Activated CD4-positive, alpha-beta T cell treated with anti-CD3 and anti-CD28 coated beads, Interleukin-2, Interleukin-6, amounts not matched to agents 100 ng/mL and 50 ng/mL, durations not matched to agents 16 hours and 8 hours (primary cell): ENCODE measurements around the gene HDDC3.
"Not testable (repeated sequence)": the region's sequence is repeated elsewhere in the genome, so short reads cannot be mapped to it uniquely, and the experiment has no call there.

Source experiments
- DNase-seq: peaks from one replicate; pipeline ENCODE4 v3.0.0-alpha.2; 2020

Gene HDDC3

DNA sequence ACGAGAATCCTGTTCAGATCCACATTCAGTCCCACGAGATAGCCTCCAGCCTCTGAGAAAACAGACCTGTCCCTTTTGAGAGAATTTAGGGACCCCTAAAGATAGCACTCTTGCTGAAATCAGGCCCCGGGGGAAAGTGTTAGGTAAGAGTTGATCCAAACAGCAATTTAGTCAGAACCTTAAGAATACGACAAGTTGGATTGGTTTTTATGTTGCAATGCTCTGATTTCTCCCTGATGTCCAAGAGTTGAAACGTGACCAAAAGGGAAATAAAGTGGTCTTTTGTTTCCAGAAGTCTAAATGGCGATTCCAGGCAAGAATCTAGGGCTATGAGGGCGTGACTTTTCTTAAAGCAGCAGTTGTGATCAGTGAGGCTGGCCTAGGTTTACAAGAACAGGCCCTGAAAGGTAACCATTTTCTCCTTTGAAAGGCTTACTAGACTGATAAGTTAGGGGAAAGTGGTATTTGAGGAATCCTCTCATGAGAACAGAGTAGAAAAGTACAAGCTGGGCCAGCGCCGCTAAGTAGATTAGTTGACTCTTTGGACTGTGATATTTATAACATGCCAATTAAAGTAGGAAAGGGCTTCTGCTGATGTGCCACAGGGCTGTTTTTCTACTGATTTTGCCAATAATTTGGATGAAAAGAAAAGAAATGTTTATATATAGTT, 24.4 kb downstream of the HDDC3 start:
- DNase-seq = no peak

- DNase-seq = no peak
Observed at GRCh38 chr15:90907051-90907660, 25.2 kb downstream of the HDDC3 start.

GRCh38 chr15:90906181-90906849, 26.0 kb downstream of the HDDC3 start:
- DNase-seq = no peak

GRCh38 chr15:90905306-90906180, 26.8 kb downstream of the HDDC3 start:
- no peak for DNase-seq

GRCh38 chr15:90904746-90905145, 27.6 kb downstream of the HDDC3 start:
- no peak for DNase-seq

DNA sequence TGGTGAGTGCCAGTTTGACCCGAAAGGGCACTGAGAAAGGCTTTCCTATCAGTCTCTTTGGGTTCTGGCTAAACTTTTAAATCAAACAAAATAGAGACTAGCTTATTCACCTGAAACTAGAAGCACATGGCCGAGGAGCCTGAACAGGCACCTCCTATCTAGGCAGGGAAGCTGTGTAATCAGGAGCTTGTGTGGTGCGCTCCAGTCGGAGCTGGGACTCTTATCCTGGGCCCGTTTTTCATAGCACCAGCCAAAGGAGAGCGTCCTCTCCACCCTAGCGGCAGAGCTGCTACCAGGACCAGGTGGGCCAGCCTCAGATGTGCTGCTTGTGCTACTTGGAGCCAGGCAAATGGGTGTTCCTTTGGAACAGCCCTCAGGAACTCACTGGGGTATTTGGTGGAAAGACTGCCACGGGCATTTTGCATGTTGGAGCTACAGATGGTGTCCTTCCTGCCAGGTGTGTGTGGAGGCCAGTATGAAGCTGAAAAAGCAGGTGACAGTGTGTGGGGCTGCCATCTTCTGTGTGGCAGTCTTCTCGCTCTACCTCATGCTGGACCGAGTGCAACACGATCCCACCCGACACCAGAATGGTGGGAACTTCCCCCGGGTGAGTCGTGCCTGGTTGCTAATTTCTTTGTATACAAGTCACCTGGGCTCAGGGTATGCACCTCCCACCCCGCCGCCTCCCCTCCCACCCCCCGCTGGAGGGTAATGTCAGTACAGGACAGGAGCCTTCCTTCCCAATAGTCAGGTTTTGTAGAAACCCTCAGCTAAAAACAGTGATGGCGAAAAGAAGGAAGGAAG, 28.4 kb downstream of the HDDC3 start:
- DNase-seq = no peak

DNA sequence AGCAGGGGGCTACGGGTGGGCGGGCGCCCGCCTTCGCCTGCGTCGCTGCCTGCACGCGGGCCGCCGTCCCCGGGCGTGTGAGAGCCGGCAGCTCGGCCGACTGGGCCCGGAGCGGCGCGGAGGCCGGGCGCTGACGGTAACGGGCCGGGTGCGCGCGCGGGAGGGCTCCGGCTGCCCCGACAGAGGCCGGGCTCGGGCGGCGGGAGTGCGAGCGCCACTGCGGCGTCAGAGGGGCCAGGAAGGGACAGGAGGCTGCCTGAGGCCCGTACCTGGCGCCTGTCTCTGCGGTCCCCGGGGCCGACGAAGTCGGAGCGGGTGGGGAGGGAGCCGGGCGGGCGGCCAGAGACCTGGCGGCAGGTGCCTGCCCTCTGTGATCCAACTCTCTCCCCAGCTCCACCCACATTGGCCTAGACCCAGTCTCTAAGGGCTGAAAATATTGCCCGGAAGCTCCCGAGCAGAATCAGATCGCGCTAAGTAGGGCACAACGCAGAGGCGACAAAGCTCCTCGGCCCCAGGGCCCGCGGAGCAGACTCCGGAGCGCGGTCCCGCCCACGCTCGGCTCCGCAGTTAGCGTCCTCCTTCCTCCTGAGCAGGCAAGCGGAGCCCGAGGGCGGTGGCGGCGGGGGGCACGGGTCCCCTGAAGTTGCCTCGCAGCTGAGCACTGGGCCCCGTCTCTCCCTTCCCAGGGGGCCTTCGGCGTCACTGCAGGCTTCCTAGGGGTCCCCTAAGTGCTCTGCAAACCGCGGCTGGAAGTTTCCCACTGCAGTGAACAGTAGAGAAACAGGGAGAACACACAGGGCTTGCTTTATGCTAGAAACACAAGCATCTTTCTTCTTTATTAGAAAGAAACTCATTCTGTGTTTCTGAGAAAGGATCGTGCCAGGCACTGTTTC, 29.3 kb downstream of the HDDC3 start, which contains the start of gene MAN2A2:
Gene MAN2A2 (plus strand): TSS at position 463 of the 893 bp plus-strand sequence. CDS start 906 bp downstream, outside the sequence.
- peak; percentile 83 for DNase-seq

DNA sequence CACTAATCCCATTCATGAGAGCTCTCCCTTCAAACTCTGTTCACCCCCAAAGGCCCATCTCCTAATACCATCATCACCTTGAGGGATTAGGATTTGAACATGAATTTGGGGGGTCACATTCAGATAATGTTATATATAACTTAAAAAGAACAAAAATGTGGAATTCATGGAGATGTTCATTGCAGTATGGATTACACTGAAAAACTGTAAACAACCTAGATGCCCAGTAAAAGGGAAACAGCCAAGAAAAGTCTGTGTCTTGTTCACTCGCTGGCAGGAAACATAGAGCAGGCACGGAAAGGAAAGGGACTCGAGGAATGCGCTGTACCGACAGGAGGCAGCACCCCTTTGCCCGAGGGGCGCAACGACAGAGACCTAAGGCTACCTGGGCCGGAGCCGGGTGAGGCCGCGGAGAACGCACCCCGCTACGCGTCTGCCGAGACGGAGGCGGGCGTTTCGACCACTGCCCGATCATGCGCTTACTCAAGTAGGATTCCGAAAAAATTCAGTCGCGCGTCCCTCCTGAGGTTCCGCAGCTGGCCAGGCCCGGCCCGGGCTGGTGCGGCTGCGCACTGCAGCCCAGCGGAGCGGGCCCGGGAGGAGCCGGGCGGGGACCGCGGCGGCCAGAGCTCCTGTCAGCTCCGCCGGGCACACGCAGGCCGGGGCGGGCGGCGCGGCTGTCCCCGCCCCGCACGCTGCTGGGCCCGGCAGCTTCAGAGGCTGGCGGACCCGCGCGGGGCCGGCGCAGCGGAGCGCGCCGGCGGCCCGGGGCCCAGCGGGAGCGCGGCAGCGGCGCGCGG, 30.1 kb downstream of the HDDC3 start:
- peak; percentile 81 for DNase-seq

GRCh38 chr15:90901175-90902039, 30.9 kb downstream of the HDDC3 start:
- DNase-seq = no peak

DNA sequence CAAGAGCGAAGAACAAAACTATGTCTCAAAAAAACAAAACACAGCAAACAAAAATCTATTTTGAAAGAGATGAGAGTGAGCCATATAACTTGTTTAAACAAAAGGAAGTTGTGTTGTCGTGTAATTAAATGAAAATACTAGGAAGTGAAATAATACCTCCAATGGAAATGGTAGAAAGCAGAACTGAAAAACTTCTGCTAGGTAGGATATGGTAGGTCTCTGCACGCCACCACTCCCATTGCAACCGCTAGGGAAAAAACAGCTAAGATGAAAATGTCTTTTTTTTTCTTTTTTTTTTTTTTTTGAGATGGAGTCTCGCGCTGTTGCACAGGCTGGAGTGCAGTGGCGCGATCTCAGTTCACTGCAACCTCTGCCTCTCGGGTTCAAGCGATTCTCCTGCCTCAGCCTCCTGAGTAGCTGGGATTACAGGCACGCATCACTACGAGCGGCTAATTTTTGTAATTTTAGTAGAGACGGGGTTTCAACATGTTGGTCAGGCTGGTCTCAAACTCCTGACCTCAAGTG, 35.2 kb downstream of the HDDC3 start:
- not testable (repeated sequence) for DNase-seq

DNA sequence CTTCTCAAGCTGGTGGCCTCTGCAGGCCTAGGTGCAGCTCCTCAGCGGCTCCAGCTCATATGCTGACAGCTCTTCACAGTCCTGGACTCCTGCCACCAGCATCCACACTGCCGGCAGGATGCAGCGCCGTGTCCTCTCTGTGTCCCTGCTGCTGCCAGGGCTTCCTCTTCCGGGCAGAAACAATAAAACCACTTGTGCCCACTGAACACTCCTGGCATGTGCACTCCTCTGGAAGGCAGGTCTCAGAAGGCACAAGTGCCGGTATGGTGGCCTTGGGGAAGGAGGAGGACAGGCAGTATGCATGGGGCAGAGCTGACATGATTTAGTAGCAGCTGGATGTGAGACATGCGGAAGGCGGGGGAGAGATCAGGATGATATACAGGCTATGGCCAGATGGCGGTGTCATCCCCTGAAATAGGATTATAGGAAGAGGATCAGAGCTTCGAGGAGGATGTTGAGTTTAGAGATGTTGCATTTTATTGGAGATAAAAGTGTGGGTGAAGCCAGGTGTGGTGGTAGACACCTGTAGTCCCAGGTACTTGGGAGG, 36.7 kb downstream of the HDDC3 start:
- DNase-seq = no peak

DNA sequence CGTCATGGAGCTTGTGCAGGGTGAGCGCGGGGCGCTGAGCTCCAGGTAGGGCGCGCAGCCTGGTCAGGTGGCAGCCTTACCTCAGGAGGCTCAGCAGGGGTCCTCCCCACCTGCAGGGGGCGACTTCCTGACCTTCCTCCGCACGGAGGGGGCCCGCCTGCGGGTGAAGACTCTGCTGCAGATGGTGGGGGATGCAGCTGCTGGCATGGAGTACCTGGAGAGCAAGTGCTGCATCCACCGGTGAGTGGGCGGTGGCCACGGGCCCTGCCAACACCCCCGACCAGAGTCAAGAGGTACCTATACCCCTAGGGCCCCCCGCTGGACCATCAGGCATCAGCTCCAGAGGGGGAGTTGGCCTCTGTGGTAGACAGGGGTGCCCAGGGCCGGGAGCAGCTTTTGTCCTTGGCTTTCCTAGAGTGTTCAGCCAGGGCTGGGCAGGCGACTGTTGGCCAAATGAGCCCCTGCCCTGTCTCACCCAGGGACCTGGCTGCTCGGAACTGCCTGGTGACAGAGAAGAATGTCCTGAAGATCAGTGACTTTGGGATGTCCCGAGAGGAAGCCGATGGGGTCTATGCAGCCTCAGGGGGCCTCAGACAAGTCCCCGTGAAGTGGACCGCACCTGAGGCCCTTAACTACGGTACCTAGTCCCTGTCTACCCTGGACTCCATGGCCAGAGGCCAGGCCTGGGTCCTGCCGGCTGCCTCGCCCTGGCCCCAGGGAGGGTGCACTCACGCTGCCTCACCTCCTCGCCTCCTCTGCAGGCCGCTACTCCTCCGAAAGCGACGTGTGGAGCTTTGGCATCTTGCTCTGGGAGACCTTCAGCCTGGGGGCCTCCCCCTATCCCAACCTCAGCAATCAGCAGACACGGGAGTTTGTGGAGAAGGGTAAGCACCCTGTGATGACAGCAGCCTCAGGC, 38.9 kb downstream of the HDDC3 start:
- no peak for DNase-seq

DNA sequence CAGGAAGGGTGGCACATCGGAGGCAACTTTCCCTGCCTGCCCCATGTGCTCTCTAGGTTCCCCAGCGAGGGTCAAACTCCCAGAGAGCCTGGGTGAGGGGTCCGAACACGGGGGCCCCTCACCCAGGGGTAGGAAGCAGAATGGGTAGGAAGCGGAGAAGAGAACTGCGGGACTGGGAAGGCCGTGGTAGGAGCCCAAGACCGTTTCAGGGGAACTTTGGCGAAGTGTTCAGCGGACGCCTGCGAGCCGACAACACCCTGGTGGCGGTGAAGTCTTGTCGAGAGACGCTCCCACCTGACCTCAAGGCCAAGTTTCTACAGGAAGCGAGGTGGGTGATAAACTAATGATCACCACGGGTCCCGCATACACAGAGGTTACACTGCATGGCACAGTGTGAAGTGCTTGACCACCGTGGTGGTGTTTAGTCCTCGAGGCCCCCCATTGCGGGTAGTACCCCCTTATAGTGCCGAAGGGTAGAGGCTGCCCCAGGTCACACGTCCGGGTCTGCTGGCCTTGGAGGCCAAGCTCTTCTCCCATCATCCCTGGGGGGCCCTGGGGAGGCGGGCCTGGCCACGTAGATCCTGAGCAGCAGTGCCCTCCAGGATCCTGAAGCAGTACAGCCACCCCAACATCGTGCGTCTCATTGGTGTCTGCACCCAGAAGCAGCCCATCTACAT, 39.7 kb downstream of the HDDC3 start:
- no peak for DNase-seq

- DNase-seq = no peak
Observed at GRCh38 chr15:90892023-90892422, 40.3 kb downstream of the HDDC3 start.

- no peak for DNase-seq
Observed at GRCh38 chr15:90891346-90891949, 40.9 kb downstream of the HDDC3 start.

DNA sequence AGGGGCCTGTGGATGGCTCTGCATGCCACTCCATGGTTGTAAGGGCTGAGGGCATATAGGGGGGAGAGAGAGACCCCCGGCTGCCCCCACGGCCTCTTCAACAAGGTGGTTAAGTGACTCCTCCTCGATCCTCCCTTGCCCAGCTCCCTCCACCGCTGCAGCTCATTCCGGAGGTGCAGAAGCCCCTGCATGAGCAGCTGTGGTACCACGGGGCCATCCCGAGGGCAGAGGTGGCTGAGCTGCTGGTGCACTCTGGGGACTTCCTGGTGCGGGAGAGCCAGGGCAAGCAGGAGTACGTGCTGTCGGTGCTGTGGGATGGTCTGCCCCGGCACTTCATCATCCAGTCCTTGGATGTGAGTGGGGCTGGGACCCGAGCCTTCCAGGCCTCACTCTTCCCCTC, 41.5 kb downstream of the HDDC3 start:
- no peak for DNase-seq
